Aorta (tissue), 5 donors: ENCODE data around the gene VWA8. TPM values are rescaled to one million over a fixed set of nuclear protein-coding genes. Genes with fewer than 3 reads are reported as not detected.

Experiments
- ATAC-seq: fragments of 200-7000 bp; cut with Tn5 transposase; one replicate; pipeline ENCODE4 v1.9.1; 2022; ENCODE audit warnings: moderate library complexity; ENCODE audit not compliant: low FRiP score
- DNase-seq, 2 donors: peaks; one replicate each; pipeline ENCODE4 v3.0.0-alpha.2; 2020
- H3K27ac ChIP-seq, 2 donors: one replicate each; pipeline ENCODE4 v1.5.1; 2013; ENCODE audit warnings: low read length in 2 of 2, mild to moderate bottlenecking in 2 of 2, moderate library complexity in 2 of 2, control low read depth in 1 of 2, inconsistent platforms in 1 of 2, low read depth in 1 of 2
- H3K27me3 ChIP-seq, 2 donors: one replicate each; pipeline ENCODE4 v1.6.1; 2013; ENCODE audit warnings: control low read depth in 1 of 2, low read length in 1 of 2, mild to moderate bottlenecking in 1 of 2, moderate library complexity in 1 of 2; ENCODE audit not compliant: insufficient read depth in 2 of 2, control insufficient read depth in 1 of 2
- H3K36me3 ChIP-seq, 2 donors: one replicate each; pipeline ENCODE4 v1.6.1; 2013; ENCODE audit warnings: control low read depth in 1 of 2, low read length in 1 of 2, mild to moderate bottlenecking in 1 of 2; ENCODE audit not compliant: insufficient read depth in 2 of 2, control insufficient read depth in 1 of 2
- H3K4me1 ChIP-seq, 2 donors: one replicate each; pipeline ENCODE4 v1.6.1; 2013; ENCODE audit warnings: low read length in 2 of 2, control low read depth in 1 of 2, mild to moderate bottlenecking in 1 of 2, moderate library complexity in 1 of 2; ENCODE audit not compliant: insufficient read depth in 2 of 2, control insufficient read depth in 1 of 2
- H3K4me3 ChIP-seq, 2 donors: one replicate each; pipeline ENCODE4 v1.5.1; 2013; ENCODE audit warnings: low read length in 2 of 2, control low read depth in 1 of 2, mild to moderate bottlenecking in 1 of 2
- H3K9me3 ChIP-seq: one replicate; pipeline ENCODE4 v1.6.1; 2013; ENCODE audit warnings: mild to moderate bottlenecking, low read length; ENCODE audit not compliant: control insufficient read depth
- WGBS, 2 donors: extraction: QIAGEN DNeasy Blood & Tissue Kit; methylation state at CpG; one replicate each; pipeline ENCODE4 v1.1.7; 2013; 5-methylcytosine and 5-hydroxymethylcytosine counted together
- intact Hi-C, 2 donors: fragments of 100-400 bp; cut with DNase I; formaldehyde crosslinking; loops; one replicate each; pipeline versions ENCODE4 v1.14.2 to v1.15.0; 2022
- polyA plus RNA-seq, 2 donors: library from polyadenylated mRNA; stranded (reverse); fragments of 200-250 nt; gene quantifications; one replicate each; pipeline ENCODE4 v1.2.3, GENCODE V29; 2013
- total RNA-seq, 2 donors: library from RNA; stranded (reverse); fragmentation: NEBNext Ultra II Directional; extraction: Animal tissue kit (Norgen Biotek cat#: 25700); gene quantifications; one replicate each; pipeline ENCODE4 v1.2.1, GENCODE V29; 2021
- donor health status: healthy with polysubstance abuse.
- donor health status: Bipolar disorder and iron deficiency.
- donor health status: DM: no; HTN: no; CAD: no.
- donor health status: DM: no; HTN: no; CAD: no.
- donor health status: DM: yes; HTN: yes; CAD: no.

Gene VWA8
- total and polyA plus RNA-seq, 4 donors, result 1.9 to 18.2 (median 9.8) TPM

DNA sequence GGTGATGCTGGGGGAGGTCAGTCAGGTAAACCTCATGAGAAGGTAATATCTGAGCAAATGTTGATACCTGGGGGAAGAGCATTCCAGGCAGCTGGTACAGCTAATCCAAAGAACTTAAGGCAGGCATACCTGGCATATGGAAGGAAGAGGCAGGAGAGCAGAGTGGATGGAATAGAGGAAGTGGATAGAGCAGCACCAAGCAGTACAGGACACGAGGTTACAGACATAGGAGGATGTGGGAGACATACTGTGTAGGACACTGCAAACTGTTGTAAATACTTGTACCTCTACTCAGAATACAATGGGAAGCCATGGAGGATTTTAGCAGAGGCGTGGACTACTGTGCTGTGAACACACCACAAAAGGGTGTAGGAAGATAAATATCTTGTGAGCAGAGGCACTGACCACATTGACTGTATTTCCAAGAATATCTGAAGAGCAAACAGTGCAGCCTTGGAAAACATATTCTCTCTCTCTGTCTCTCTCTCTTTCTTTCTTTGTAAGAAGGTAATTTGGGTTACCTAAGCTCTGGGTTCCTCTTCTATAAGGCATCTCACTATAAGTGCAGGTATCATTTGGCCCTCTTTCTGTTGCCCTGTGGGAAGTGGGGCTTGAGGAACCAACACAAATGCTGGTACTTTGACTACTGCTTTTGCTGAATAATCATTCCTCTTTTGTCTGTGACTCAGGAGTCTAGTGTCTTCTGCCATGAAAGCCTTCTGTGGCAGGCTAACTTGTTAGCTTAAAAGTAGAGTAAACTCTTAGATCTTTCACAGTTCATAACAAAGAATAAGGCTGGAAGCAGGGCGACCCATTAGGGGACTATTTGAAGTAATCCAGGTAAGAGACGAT is 238.0 kb downstream of the VWA8 start:
- intact Hi-C loops, result no loop called here
- Histone ChIP-seq H3K36me3 (peaks cover 0 to 3% of the 10 kb centered on the region in 2 donors), H3K27ac (no peak overlapping the region), H3K27me3 (no peaks in the 10 kb centered on the region), H3K9me3 (no peaks in the 10 kb centered on the region), H3K4me3 (no peak overlapping the region), H3K4me1 (no peaks in the 10 kb centered on the region)
- 96% methylated on average over 4 of the region's 4 CpGs for WGBS, 2 donors
- DNase-seq, result no peak
- no peak for ATAC-seq

DNA sequence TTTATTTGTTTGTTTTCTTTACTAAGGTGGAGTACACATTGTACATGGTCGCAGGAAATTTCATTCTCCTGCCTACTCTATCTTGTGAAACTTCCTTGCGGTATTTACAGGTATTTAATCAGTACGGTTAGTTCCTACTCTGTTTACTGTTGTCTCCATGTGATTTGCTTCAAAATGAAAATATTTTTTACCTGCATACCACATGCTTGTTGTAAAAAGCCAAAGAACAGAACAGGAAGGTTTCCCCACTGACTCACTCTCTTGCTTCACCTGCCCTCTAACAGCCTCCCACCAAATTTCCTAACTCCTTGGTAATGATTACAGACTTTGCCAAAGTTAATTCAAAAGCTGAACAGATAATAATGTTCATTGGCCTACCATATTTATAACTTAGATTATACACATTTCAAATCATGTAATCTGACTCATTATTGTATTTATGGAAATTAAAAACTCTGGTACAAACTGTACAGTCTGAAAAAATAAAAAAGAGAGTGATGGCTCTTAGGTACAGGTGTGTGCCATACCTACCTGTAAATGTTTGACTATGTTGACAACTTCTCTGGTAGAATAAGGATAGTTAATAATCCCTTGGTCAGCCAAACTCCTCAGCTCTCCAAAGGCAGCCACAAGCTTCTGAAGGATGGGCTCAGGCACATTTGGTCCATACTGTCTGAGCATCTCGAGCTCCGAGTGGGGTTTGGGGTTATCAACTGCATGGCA is 239.9 kb downstream of the VWA8 start:
- no peak for ATAC-seq
- 93 to 94% methylated on average over 5 of the region's 5 CpGs for WGBS, 2 donors
- intact Hi-C loops, result no loop called here

DNA sequence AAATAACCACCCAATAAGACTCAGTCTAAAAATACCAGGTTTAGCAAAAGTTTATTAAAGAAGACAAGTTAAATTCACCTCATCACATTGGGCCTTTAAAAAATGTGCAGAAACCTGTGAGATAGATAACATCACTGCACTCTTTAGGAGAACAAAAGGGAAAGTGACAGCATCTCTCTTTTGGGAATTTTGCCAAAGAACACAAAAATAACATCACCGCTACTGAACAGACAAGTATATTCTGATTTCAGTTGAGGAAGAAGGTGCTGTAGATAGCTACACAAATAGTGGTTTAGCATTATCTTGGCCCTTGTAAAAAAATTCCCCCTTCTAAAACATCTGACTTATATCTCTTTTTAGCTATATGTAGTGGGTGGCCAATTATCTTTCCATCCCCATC is 244.7 kb downstream of the VWA8 start:
- 86 to 94% methylated on average over 1 of the region's 1 CpG for WGBS, 2 donors
- Histone ChIP-seq H3K9me3 (no peaks in the 10 kb centered on the region), H3K36me3 (no peaks in the 10 kb centered on the region), H3K4me1 (no peaks in the 10 kb centered on the region), H3K27me3 (no peaks in the 10 kb centered on the region), H3K27ac (no peak overlapping the region), H3K4me3 (no peak overlapping the region)
- intact Hi-C loops, result no loop called here
- no peak for DNase-seq
- no peak for ATAC-seq

More for the DNA sequence above, 239.9 kb downstream of the VWA8 start:
- H3K36me3 ChIP-seq, result peaks cover 0 to 3% of the 10 kb centered on the region in 2 donors
- H3K4me3 ChIP-seq, result no peak overlapping the region
- H3K4me1 ChIP-seq, result no peaks in the 10 kb centered on the region
- no peak for DNase-seq
- no peak overlapping the region for H3K27ac ChIP-seq
- no peaks in the 10 kb centered on the region for H3K27me3 ChIP-seq
- H3K9me3 ChIP-seq, result no peaks in the 10 kb centered on the region

DNA sequence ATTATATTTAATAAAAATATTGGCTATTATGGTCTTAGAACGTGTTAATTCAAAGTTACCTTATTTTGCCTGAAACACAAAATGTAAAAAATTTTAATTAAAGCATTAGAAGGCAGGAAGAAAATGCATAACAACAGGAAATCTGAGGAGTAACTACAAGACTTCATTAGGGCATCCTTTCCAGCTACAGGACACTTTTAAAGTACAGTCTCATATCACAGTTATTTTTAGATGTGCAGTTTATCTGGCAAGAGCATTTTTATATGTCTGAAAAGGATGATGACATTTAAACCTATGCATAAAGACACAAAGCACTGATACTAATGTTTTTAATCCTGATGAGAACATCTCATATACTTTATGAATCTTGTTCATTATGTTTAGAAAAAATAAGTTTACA is 247.5 kb downstream of the VWA8 start:
- WGBS, 2 donors, result 65 to 68% methylated on average over 1 of the region's 1 CpG
- ATAC-seq (no peak), DNase-seq (no peak)
- Histone ChIP-seq H3K36me3 (no peaks in the 10 kb centered on the region), H3K27ac (no peak overlapping the region), H3K27me3 (no peaks in the 10 kb centered on the region), H3K9me3 (no peaks in the 10 kb centered on the region), H3K4me3 (no peak overlapping the region), H3K4me1 (peaks cover 0 to 5% of the 10 kb centered on the region in 2 donors)
- intact Hi-C loops, result loop anchor here in 1 of 2 donors (5.0 kb wide), 1 partner anchor 41 kb away; no protein-coding TSS in a partner anchor

DNA sequence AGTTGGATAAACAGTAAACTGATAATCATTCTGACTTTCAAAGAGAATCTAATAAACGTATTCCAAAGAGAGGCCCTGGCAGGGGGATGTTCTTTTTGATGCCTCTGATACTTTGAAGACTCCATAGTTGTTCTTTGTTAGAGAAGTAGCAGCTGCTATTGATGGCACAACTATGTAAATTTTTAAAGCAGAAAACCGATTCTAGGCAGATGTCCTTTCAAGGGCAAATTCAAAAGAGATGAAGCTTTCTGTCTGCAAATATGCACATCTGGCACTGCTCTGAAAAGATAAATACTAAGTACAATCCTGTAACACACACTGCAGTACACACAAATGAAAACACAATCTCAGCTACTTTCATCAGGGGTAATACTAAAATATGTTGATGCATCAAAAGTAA is 250.1 kb downstream of the VWA8 start:
- WGBS, 2 donors, result 57 to 67% methylated on average over 2 of the region's 2 CpGs
- no peaks in the 10 kb centered on the region for H3K27me3 ChIP-seq
- ATAC-seq, result no peak

DNA sequence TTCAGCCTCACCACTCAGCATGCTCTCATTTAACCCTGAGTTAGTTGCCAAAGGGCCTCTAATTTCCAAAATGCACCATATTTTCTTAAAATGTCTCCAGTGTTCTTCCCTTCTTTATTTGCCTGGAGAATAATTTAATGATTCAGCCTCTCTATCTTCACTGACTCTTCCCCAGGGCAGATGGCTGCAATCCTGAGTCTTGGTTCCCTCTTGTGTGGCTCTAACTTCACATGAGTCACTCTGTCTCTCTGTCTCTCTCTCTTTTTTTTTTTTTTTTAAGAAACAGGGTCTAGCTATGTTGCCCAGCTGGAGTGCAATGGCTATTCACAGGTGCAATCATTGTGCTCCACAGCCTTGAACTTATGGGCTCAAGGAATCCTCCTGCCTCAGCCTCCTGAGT is 251.4 kb downstream of the VWA8 start:
- peak overlapping the region; percentile 35 to 72 for H3K27ac ChIP-seq
- no peaks in the 10 kb centered on the region for H3K27me3 ChIP-seq
- H3K36me3 ChIP-seq, result no peaks in the 10 kb centered on the region
- no peak overlapping the region for H3K4me3 ChIP-seq
- H3K4me1 ChIP-seq, result peaks cover 0 to 5% of the 10 kb centered on the region in 2 donors
- ATAC-seq, result no peak
- no peak for DNase-seq
- intact Hi-C loops, result loop anchor here in 1 of 2 donors (10.0 kb wide), 1 partner anchor 115 kb away; no protein-coding TSS in a partner anchor
- no peaks in the 10 kb centered on the region for H3K9me3 ChIP-seq

More for the DNA sequence above, 250.1 kb downstream of the VWA8 start:
- Histone ChIP-seq H3K4me1 (peaks cover 0 to 5% of the 10 kb centered on the region in 2 donors), H3K36me3 (no peaks in the 10 kb centered on the region), H3K27ac (no peak overlapping the region), H3K4me3 (no peak overlapping the region), H3K9me3 (no peaks in the 10 kb centered on the region)
- no peak for DNase-seq
- intact Hi-C loops, result loop anchor here in 1 of 2 donors (5.0 kb wide), 1 partner anchor 38 kb away; no protein-coding TSS in a partner anchor

DNA sequence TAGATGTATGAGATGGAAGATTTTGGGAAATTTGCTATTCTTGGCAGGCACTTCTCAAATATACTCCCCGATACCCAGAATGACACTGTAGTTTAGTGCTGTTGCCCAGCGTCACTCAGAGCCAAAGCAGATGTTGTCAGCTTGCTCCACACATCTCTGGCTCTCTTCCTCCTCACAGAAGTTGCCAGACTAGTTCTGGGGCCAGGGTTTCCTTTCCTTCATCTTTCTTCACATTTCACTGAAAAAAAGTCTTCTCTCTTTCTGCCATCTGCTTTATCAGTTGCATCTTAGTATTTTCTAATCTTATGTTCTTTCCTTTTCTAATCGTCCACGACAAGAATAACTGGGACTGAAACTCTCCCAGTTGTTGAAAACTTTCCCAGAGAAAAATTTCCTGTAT is 252.2 kb downstream of the VWA8 start:
- intact Hi-C loops, result loop anchor here in 1 of 2 donors (10.0 kb wide), 1 partner anchor 116 kb away; no protein-coding TSS in a partner anchor
- ATAC-seq (peak; percentile 73), DNase-seq (peak in 1 of 2 donors; percentile 51)
- H3K27me3 ChIP-seq, result no peaks in the 10 kb centered on the region
- peaks cover 0 to 5% of the 10 kb centered on the region in 2 donors for H3K4me1 ChIP-seq
- H3K27ac ChIP-seq, result peak overlapping the region; percentile 28 to 72
- no peak overlapping the region for H3K4me3 ChIP-seq
- H3K9me3 ChIP-seq, result no peaks in the 10 kb centered on the region
- H3K36me3 ChIP-seq, result no peaks in the 10 kb centered on the region
- 0 to 8% methylated on average over 4 of the region's 4 CpGs for WGBS, 2 donors

DNA sequence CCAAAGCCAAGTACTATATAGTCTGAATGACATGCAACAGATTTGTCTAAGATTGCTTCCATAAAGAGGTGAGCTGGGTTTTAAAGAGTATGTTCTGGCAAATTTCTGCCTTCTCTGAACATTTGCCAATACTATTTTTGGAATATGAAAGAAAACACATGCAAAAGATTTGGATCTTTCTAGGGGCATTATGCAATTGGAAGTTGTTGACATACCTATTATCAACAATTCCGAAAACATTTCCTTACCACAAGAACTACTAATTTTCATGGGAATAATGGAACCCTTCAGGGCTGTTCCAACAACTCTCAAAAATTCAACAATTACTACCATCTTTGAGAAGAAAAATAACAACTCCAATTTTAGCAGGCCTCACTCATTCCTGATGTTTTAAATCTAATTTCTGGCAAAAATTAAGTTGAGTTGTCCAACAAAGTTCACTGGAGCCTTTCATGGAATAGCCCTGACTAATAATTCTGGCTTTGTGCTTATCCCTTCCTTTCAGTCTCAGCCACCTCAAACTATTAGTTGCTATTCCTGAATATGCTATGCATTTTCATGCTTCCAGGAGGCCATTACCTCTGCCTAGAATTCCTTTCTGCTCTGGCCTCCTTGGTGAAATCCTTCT is 253.6 kb downstream of the VWA8 start:
- intact Hi-C loops, result loop anchor here in 1 of 2 donors (10.0 kb wide), 1 partner anchor 117 kb away; no protein-coding TSS in a partner anchor
- Histone ChIP-seq H3K27me3 (no peaks in the 10 kb centered on the region), H3K27ac (peak overlapping the region; percentile 57 to 90), H3K4me3 (no peak overlapping the region), H3K36me3 (no peaks in the 10 kb centered on the region), H3K4me1 (peaks cover under 1 to 5% of the 10 kb centered on the region in 2 donors), H3K9me3 (no peaks in the 10 kb centered on the region)
- DNase-seq (no peak), ATAC-seq (peak; percentile 71)
- WGBS, 2 donors, result 0 to 8% methylated on average over 1 of the region's 1 CpG
